K562 (cell line): ENCODE data around the gene GIGYF2. TPM values are rescaled to one million over a fixed set of nuclear protein-coding genes. Genes with fewer than 3 reads are reported as not detected.
A peak's percentile ranks its signal among the peaks of the same experiment; 100 is the strongest.

Experiments
- ATAC-seq: fragments of 200-7000 bp; cut with Tn5 transposase; 3 replicates; pipeline ENCODE4 v1.9.1; 2020; ENCODE audit warnings: moderate library complexity
- BruUV-seq: library from RNA; stranded (reverse); fragments of 400-500 nt; replicated peaks from 2 replicates; lab custom pipeline; 2021; lab: Mats Ljungman, UMichigan
- CTCF ChIA-PET: fragments of 300-600 bp; formaldehyde crosslinking; extraction: SDS; loops from one replicate; lab custom pipeline; 2021; ENCODE audit warnings: low intra/inter-chr PET ratio; lab: Yijun Ruan, JAX
- POLR2A ChIA-PET: fragments of 300-600, 350-650 bp; sonication (Branson Sonifier 250); formaldehyde crosslinking; extraction: SDS; loops from one replicate; lab custom pipeline; 2021; ENCODE audit warnings: antibody characterized with exemption, inconsistent platforms; lab: Yijun Ruan, JAX
- DNase-seq, 4 experiments: peaks; one replicate each; pipeline versions ENCODE4 v3.0.0 to v3.0.0-alpha.2; 2011 to 2018; ENCODE audit warnings: low spot score in 3 of 4, mixed read lengths in 3 of 4; ENCODE audit errors: extremely low read depth in 1 of 4
- FAIRE-seq: peaks from 2 replicates; lab custom pipeline; 2011; peaks lifted over from hg19 to GRCh38; lab: Jason Lieb, UNC
- H2AFZ ChIP-seq: 2 replicates; pipeline ENCODE4 v1.6.0; 2011; ENCODE audit warnings: low read depth, low read length, control low read depth, inconsistent platforms
- H3K27ac ChIP-seq: fragments of 200-600 bp; 3 replicates; pipeline ENCODE4 v1.8.0; 2011; ENCODE audit warnings: low read depth, mild to moderate bottlenecking, control low read depth, inconsistent platforms, low read length, moderate library complexity, mixed read lengths; ENCODE audit errors: extremely low read depth
- H3K27me3 ChIP-seq, 2 experiments: fragments of 300-600 bp in 1 of 2; 2 replicates in 1 of 2; 3 replicates in 1 of 2; pipeline versions ENCODE4 v1.6.0 to v1.8.0; 2011; ENCODE audit warnings: inconsistent platforms in 2 of 2, low read length in 2 of 2, mild to moderate bottlenecking in 1 of 2, mixed read lengths in 1 of 2, moderate library complexity in 1 of 2; ENCODE audit not compliant: control insufficient read depth in 2 of 2, insufficient read depth in 2 of 2
- H3K36me3 ChIP-seq: fragments of 300-600 bp; 3 replicates; pipeline ENCODE4 v1.8.0; 2011; ENCODE audit warnings: mild to moderate bottlenecking, low read length, inconsistent platforms; ENCODE audit not compliant: control insufficient read depth, insufficient read depth
- H3K4me1 ChIP-seq, 2 experiments: fragments of 200-600 bp in 1 of 2; replicated peaks in 1 of 2; 2 replicates in 1 of 2; 3 replicates in 1 of 2; pipeline versions ENCODE4 v1.5.1 to v1.8.0; 2011; ENCODE audit warnings: inconsistent platforms in 2 of 2, low read length in 2 of 2, mild to moderate bottlenecking in 1 of 2, mixed read lengths in 1 of 2, moderate library complexity in 1 of 2; ENCODE audit not compliant: control insufficient read depth in 2 of 2, insufficient read depth in 2 of 2
- H3K4me2 ChIP-seq: 2 replicates; pipeline ENCODE4 v1.6.1; 2011; ENCODE audit warnings: low read length, control low read depth, inconsistent platforms, mixed read lengths; ENCODE audit not compliant: insufficient read depth
- H3K4me3 ChIP-seq: fragments of 200-600 bp; sonication (generic), shearing (Covaris generic); 2 replicates; pipeline ENCODE4 v1.5.1; 2016; ENCODE audit warnings: control low read depth, inconsistent platforms
- H3K79me2 ChIP-seq: fragments of 200-600 bp; 3 replicates; pipeline ENCODE4 v1.8.0; 2011; ENCODE audit warnings: low read length, inconsistent platforms; ENCODE audit not compliant: control insufficient read depth, insufficient read depth
- H3K9ac ChIP-seq, 2 experiments: 2 replicates each; pipeline versions ENCODE4 v1.6.0 to v1.6.1; 2011; ENCODE audit warnings: low read depth in 2 of 2, low read length in 2 of 2, control low read depth in 1 of 2, inconsistent platforms in 1 of 2, mild to moderate bottlenecking in 1 of 2, mixed read lengths in 1 of 2; ENCODE audit not compliant: insufficient read depth in 1 of 2
- H3K9me1 ChIP-seq: one replicate; pipeline ENCODE4 v1.6.0; 2011; ENCODE audit warnings: inconsistent platforms, mild to moderate bottlenecking, low read length, moderate library complexity; ENCODE audit not compliant: control insufficient read depth, insufficient read depth
- H3K9me3 ChIP-seq: replicated peaks from 2 replicates; pipeline ENCODE4 v1.5.1; 2011; ENCODE audit warnings: low read depth, low read length, inconsistent platforms; ENCODE audit not compliant: control insufficient read depth, insufficient read depth
- H4K20me1 ChIP-seq: replicated peaks from 2 replicates; pipeline ENCODE4 v1.6.1; 2011; ENCODE audit warnings: low read length, inconsistent platforms, mixed read lengths; ENCODE audit not compliant: control insufficient read depth, insufficient read depth
- ARHGAP35 ChIP-seq: fragments of 450-650 bp; IDR thresholded peaks from 2 replicates; pipeline ENCODE4 v1.6.1; 2018; ENCODE audit not compliant: partially characterized antibody
- ATF1 ChIP-seq, 2 experiments: fragments of 450-650 bp in 1 of 2; IDR thresholded peaks; 2 replicates each; pipeline ENCODE4 v1.6.1; 2016; ENCODE audit warnings: missing compliant biosample characterization in 1 of 2, missing genetic modification characterization in 1 of 2
- CEBPG ChIP-seq, 3 experiments: fragments of 200-800 bp in 1 of 3; sonication (Bioruptor generic) in 1 of 3; sonication (generic) in 1 of 3; formaldehyde crosslinking in 1 of 3; IDR thresholded peaks in 2 of 3; conservative IDR thresholded peaks in 1 of 3; 2 replicates each; pipeline versions ENCODE4 v1.6.1 to v1.8.0; 2016 to 2022; ENCODE audit warnings: missing compliant biosample characterization in 2 of 3, missing genetic modification characterization in 2 of 3, mild to moderate bottlenecking in 1 of 3, missing genetic modification reagents in 1 of 3
- WGBS: fragments of 100-300 bp; shearing (Covaris generic); methylation state at CpG from one replicate; pipeline ENCODE4 v1.1.6; 2016; ENCODE audit warnings: low coverage, mixed read lengths; ENCODE audit not compliant: insufficient coverage; ENCODE audit errors: missing lambda C conversion rate; 5-methylcytosine and 5-hydroxymethylcytosine counted together
- in situ Hi-C: fragments of 300-500 bp; cut with MboI; formaldehyde crosslinking; loops from 4 replicates; pipeline ENCODE4 v1.15.0; 2018; ENCODE audit warnings: inconsistent platforms, mixed read lengths
- intact Hi-C: fragments of 100-400 bp; cut with micrococcal nuclease; formaldehyde crosslinking; loops from 2 replicates; pipeline ENCODE4 v1.14.2; 2022
- polyA plus RNA-seq, 8 experiments: library from polyadenylated mRNA; depleted of rRNA in 4 of 8; stranded (reverse) in 5 of 8; unstranded in 3 of 8; fragments of >200 nt; fragmentation: Nextera tagmentation in 2 of 8; fragmentation: Illumina TruSeq in 1 of 8; extraction: Ambion mirVana in 2 of 8; extraction: Trizol in 1 of 8; gene quantifications; 2 replicates each; pipeline versions ENCODE4 v1.2.1 to v1.2.3, GENCODE V29; 2011 to 2014; ENCODE audit warnings: inconsistent platforms in 1 of 8, missing spikeins in 1 of 8
- total RNA-seq, 7 experiments: library from RNA; depleted of rRNA in 6 of 7; stranded (reverse); fragments of >200 nt in 6 of 7; fragmentation: Illumina TruSeq in 2 of 7; extraction: Trizol in 2 of 7; gene quantifications; 2 replicates each; pipeline versions ENCODE4 v1.2.1 to v1.2.3, GENCODE V29; 2011 to 2021; ENCODE audit warnings: low replicate concordance in 1 of 7
- TF ChIP-seq, protein P1 (sequence below): fragments of 450-650 bp; conservative IDR thresholded peaks from 2 replicates; pipeline ENCODE4 v1.6.1; 2016; ENCODE audit warnings: missing genetic modification characterization, low read depth, mild to moderate bottlenecking, missing compliant biosample characterization, moderate library complexity

The GIGYF2 gene
- total and polyA plus RNA-seq, 9 of the 15 experiments (the other 6 are each of a cell fraction or from before 2014, with no cell fraction given) = 12.7 to 52.7 (median 34.9) TPM

- TF ChIP-seq ARHGAP35 = no peak
These were observed 28.2 kb upstream of the GIGYF2 start (continued) for GRCh38 chr2:232668805-232669444.

GRCh38 chr2:232672588-232672987 is 24.5 kb upstream of the GIGYF2 start:
- CTCF ChIA-PET = no interaction called here

More at GRCh38 chr2:232672588-232672987, 24.5 kb upstream of the GIGYF2 start:
- in situ Hi-C loops (no loop called here), intact Hi-C loops (no loop called here)
- Histone ChIP-seq H3K9ac (no peak overlapping the region), H3K36me3 (no peaks in the 10 kb centered on the region), H2AFZ (no peak overlapping the region), H3K4me3 (no peak overlapping the region), H3K9me1 (no peaks in the 10 kb centered on the region), H3K79me2 (no peaks in the 10 kb centered on the region), H3K9me3 (no peaks in the 10 kb centered on the region), H3K4me1 (no peaks in the 10 kb centered on the region; a peak in 2 of 5 replicates), H4K20me1 (no peaks in the 10 kb centered on the region), H3K4me2 (no peak overlapping the region), H3K27ac (no peak overlapping the region), H3K27me3 (peaks cover 0 to 4% of the 10 kb centered on the region in 2 experiments; a peak in 3 of 5 replicates)
- POLR2A ChIA-PET = no interaction called here
- no TSS peak for BruUV-seq
- no peak for DNase-seq
- FAIRE-seq = no peak
- TF ChIP-seq CEBPG (CRISPR knock-in tag; IDR thresholded peaks at IDR 0.05) = no peak
- 0 out of 4 replicates have a peak, but pooled peaks of 1 of the 2 experiments have one; percentile 11 for TF ChIP-seq CEBPG (tag; conservative IDR thresholded peaks at IDR 0.05 in 1 of 2, IDR thresholded peaks at IDR 0.05 in 1 of 2)
- TF ChIP-seq, protein P1, sequence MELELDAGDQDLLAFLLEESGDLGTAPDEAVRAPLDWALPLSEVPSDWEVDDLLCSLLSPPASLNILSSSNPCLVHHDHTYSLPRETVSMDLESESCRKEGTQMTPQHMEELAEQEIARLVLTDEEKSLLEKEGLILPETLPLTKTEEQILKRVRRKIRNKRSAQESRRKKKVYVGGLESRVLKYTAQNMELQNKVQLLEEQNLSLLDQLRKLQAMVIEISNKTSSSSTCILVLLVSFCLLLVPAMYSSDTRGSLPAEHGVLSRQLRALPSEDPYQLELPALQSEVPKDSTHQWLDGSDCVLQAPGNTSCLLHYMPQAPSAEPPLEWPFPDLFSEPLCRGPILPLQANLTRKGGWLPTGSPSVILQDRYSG (tag) = no peak
- no peak for TF ChIP-seq ATF1 (CRISPR knock-in tag; IDR thresholded peaks at IDR 0.05)
- TF ChIP-seq ATF1 (tag; IDR thresholded peaks at IDR 0.05) = no peak
- no peak for ATAC-seq
- no CpG with 5 or more reads among the region's 1 CpG for WGBS
